OCI-LY7 (cell line): ENCODE results near the gene ADCY1. TPM values are rescaled to one million over a fixed set of nuclear protein-coding genes. Genes with fewer than 3 reads are reported as not detected.

Experiments used
- BruUV-seq: library from RNA; stranded (reverse); fragments of 400-500 nt; replicated peaks from 2 replicates; lab custom pipeline; 2021; lab: Mats Ljungman, UMichigan
- CTCF ChIA-PET: fragments of 300-600 bp; sonication (Branson Sonifier 250); formaldehyde crosslinking; loops from one replicate; lab custom pipeline; 2022; ENCODE audit warnings: antibody characterized with exemption; ENCODE audit not compliant: unreplicated experiment; lab: Charles Lee
- POLR2A ChIA-PET: fragments of 300-600 bp; sonication (Branson Sonifier 250); formaldehyde crosslinking; loops from one replicate; lab custom pipeline; 2022; ENCODE audit warnings: antibody characterized with exemption; lab: Charles Lee
- DNase-seq: peaks from one replicate; pipeline ENCODE4 v3.0.0-alpha.2; 2015; ENCODE audit warnings: low spot score
- H2AFZ ChIP-seq: fragments of 200-600 bp; sonication (generic), shearing (Covaris generic); 2 replicates; pipeline ENCODE4 v1.6.1; 2014; ENCODE audit warnings: mild to moderate bottlenecking, antibody characterized with exemption, low read length, moderate library complexity
- H3K27ac ChIP-seq: fragments of 200-600 bp; sonication (generic); 2 replicates; pipeline ENCODE4 v1.5.1; 2014; ENCODE audit warnings: mixed run types, low read depth, mild to moderate bottlenecking, moderate library complexity, low read length, inconsistent platforms; ENCODE audit not compliant: poor library complexity, severe bottlenecking
- H3K36me3 ChIP-seq: fragments of 200-600 bp; sonication (generic); 2 replicates; pipeline ENCODE4 v1.6.1; 2014; ENCODE audit warnings: mild to moderate bottlenecking, antibody characterized with exemption, low read length, moderate library complexity, mixed read lengths; ENCODE audit not compliant: insufficient read depth
- H3K4me1 ChIP-seq: fragments of 200-600 bp; sonication (generic); 2 replicates; pipeline ENCODE4 v1.5.1; 2014; ENCODE audit warnings: mild to moderate bottlenecking, low read length; ENCODE audit not compliant: insufficient read depth, poor library complexity, severe bottlenecking
- H3K4me2 ChIP-seq: fragments of 200-600 bp; sonication (generic); 2 replicates; pipeline ENCODE4 v1.6.1; 2014; ENCODE audit warnings: mild to moderate bottlenecking, low read length
- H3K4me3 ChIP-seq: fragments of 200-600 bp; sonication (generic); 2 replicates; pipeline ENCODE4 v1.5.1; 2014; ENCODE audit warnings: mild to moderate bottlenecking, low read depth, low read length; ENCODE audit not compliant: poor library complexity, severe bottlenecking
- H3K79me2 ChIP-seq: fragments of 200-600 bp; sonication (generic); 2 replicates; pipeline ENCODE4 v1.6.1; 2016; ENCODE audit warnings: low read depth, mild to moderate bottlenecking, low read length, moderate library complexity, mixed read lengths; ENCODE audit not compliant: insufficient read depth
- H3K9me2 ChIP-seq: fragments of 200-600 bp; sonication (generic); 2 replicates; pipeline ENCODE4 v1.6.1; 2016; ENCODE audit warnings: mild to moderate bottlenecking, low read length, mixed read lengths; ENCODE audit not compliant: insufficient read depth
- H3K9me3 ChIP-seq: fragments of 200-600 bp; sonication (generic); 2 replicates; pipeline ENCODE4 v1.6.1; 2014; ENCODE audit warnings: mild to moderate bottlenecking, mixed run types, low read length, mixed read lengths
- H4K20me1 ChIP-seq: fragments of 200-600 bp; sonication (generic); 2 replicates; pipeline ENCODE4 v1.6.1; 2014; ENCODE audit warnings: mild to moderate bottlenecking, antibody characterized with exemption, low read length, moderate library complexity, mixed read lengths; ENCODE audit not compliant: insufficient read depth
- EZH2phosphoT487 ChIP-seq: fragments of 200-600 bp; sonication (generic); IDR thresholded peaks from 2 replicates; pipeline ENCODE4 v1.6.1; 2018; ENCODE audit warnings: low read depth, borderline replicate concordance, mild to moderate bottlenecking, mixed run types, antibody characterized with exemption, low read length, moderate library complexity, mixed read lengths
- intact Hi-C: fragments of 100-400 bp; cut with micrococcal nuclease; formaldehyde crosslinking; loops from one replicate; pipeline ENCODE4 v1.10.0; 2022; ENCODE audit not compliant: unreplicated experiment
- total RNA-seq, 2 experiments: library from RNA; depleted of rRNA in 1 of 2; stranded (reverse); fragments of >200 nt in 1 of 2; shearing (Covaris generic) in 1 of 2; gene quantifications; 2 replicates each; pipeline ENCODE4 v1.2.3, GENCODE V29; 2014 to 2022
- TF ChIP-seq, protein P1 (sequence below): fragments of 200-600 bp; sonication (generic); conservative IDR thresholded peaks from 2 replicates; pipeline ENCODE4 v1.5.1; 2014; ENCODE audit warnings: mild to moderate bottlenecking, antibody characterized with exemption, low read length, moderate library complexity, mixed read lengths

Gene ADCY1
- total RNA-seq, 2 experiments from 2014 or later: 0.13 TPM; not detected in 1

DNA sequence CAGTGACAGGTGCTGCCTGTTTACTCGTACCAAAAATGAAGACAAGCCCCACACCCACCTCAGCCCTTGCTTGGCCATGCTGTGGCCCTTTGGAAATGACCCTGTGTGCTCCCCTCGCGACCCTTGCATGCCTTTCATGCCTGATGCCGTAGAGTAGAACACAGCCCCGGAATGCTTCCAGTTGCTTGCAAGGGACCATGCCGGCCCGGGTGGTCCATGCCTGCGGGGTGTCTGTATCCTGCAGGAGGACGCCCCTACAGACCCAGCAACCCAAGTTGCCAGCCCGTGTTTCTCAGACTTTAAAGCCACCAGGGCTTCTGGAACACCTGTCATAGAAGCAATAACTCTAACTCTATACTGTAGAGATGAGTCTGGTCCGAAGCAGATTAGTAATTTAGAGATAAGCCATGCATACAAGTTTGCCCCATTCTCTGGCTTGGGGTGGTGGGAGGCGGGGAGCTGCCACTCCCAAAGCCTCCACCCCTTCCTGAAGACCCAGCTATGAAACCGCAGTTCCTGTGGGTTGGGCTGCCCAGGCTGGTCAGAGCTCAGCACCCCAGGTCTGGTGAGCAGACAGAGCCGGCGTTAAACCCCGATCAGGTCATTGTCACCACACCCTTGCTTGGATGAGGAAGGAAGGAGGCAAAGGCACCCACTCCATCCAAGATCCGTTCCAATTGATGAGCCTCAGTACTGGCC lies 143.5 kb downstream of the ADCY1 start:
- Histone ChIP-seq H3K27ac (no peak overlapping the region), H3K9me2 (no peaks in the 10 kb centered on the region), H3K4me2 (no peak overlapping the region), H4K20me1 (no peaks in the 10 kb centered on the region), H2AFZ (no peak overlapping the region), H3K36me3 (no peaks in the 10 kb centered on the region), H3K4me3 (no peak overlapping the region), H3K79me2 (no peaks in the 10 kb centered on the region), H3K4me1 (no peaks in the 10 kb centered on the region), H3K9me3 (no peaks in the 10 kb centered on the region)
- ChIA-PET CTCF (no interaction called here), POLR2A (no interaction called here)
- no TSS peak for BruUV-seq
- TF ChIP-seq EZH2phosphoT487: no peak
- TF ChIP-seq, protein P1, sequence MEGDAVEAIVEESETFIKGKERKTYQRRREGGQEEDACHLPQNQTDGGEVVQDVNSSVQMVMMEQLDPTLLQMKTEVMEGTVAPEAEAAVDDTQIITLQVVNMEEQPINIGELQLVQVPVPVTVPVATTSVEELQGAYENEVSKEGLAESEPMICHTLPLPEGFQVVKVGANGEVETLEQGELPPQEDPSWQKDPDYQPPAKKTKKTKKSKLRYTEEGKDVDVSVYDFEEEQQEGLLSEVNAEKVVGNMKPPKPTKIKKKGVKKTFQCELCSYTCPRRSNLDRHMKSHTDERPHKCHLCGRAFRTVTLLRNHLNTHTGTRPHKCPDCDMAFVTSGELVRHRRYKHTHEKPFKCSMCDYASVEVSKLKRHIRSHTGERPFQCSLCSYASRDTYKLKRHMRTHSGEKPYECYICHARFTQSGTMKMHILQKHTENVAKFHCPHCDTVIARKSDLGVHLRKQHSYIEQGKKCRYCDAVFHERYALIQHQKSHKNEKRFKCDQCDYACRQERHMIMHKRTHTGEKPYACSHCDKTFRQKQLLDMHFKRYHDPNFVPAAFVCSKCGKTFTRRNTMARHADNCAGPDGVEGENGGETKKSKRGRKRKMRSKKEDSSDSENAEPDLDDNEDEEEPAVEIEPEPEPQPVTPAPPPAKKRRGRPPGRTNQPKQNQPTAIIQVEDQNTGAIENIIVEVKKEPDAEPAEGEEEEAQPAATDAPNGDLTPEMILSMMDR: no peak
- intact Hi-C loops: no loop called here
- no peak for DNase-seq

DNA sequence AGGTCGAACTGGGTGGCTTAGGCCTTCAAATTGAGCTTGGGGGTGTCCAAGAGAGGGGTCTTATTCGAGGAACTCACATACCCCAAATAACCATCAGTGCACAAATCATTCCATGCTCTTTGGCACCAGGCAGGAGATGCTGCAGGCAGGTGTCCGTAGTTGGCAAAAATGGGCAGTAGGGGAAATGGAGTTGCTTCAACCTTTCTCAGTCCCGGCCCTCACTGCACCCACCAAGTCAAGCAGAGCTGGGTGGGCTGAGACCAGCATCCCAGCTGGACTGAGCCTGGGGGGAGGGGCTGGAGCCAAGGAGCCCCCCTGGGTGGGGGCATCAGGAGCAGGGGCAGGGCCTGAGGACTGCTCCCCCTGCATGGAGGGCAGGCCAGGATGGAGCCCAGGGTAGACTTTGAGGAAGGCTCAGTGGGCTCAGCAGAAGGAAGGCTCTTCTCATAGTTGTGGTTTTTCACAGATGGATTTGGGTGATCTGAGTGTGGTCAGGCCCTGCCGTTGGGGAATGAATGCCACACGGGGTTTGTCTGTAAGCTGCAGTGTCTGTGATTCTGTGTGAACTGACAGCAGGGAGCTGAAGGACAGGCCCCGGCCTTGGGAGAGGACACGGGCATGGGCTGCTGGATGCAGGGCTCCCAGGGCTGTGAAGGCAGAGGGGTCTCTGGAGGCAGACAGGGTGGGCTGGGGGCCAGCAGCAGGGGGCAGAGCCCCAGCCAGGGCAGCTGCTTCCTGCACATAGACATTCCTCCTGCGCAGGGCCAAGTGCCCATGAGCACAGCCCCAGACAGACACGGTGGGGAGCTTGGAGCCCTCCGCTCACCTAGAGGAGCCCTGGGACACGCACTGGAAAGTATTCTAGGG lies 144.5 kb downstream of the ADCY1 start:
- POLR2A ChIA-PET: no interaction called here
- H3K27ac ChIP-seq: no peak overlapping the region
- H3K9me2 ChIP-seq: no peaks in the 10 kb centered on the region
- H3K36me3 ChIP-seq: peaks cover 9% of the 10 kb centered on the region; the same call in 1 of the 2 replicates
- TF ChIP-seq EZH2phosphoT487: no peak
- TF ChIP-seq, protein P1: no peak
- H3K9me3 ChIP-seq: no peaks in the 10 kb centered on the region
- no peaks in the 10 kb centered on the region for H3K79me2 ChIP-seq
- H3K4me1 ChIP-seq: no peaks in the 10 kb centered on the region
- intact Hi-C loops: no loop called here
- DNase-seq: no peak
- H2AFZ ChIP-seq: no peak overlapping the region
- CTCF ChIA-PET: no interaction called here
- no peaks in the 10 kb centered on the region for H4K20me1 ChIP-seq
- no peak overlapping the region for H3K4me2 ChIP-seq
- no peak overlapping the region for H3K4me3 ChIP-seq
- BruUV-seq: no TSS peak
